Body of pancreas (tissue), 4 donors: ENCODE results near the gene LRRN3. TPM values are rescaled to one million over a fixed set of nuclear protein-coding genes. Genes with fewer than 3 reads are reported as not detected.
"Not testable (repeated sequence)": the region's sequence is repeated elsewhere in the genome, so short reads cannot be mapped to it uniquely, and the experiment has no call there.

Experiments used
- ATAC-seq: fragments of 150-250 bp; one replicate; pipeline ENCODE4 v1.9.1; 2016
- DNase-seq, 4 donors: peaks; one replicate each; pipeline ENCODE4 v3.0.0-alpha.2; 2019
- H3K27ac ChIP-seq, 4 donors: fragments of 200-600 bp; sonication (generic); 1 replicate in 3 of 4; 2 replicates in 1 of 4; pipeline versions ENCODE4 v1.5.1 to v1.6.1; 2016 to 2019; ENCODE audit warnings: mild to moderate bottlenecking in 1 of 4, mixed read lengths in 1 of 4, moderate library complexity in 1 of 4
- H3K27me3 ChIP-seq, 2 donors: fragments of 200-600 bp; sonication (generic); one replicate each; pipeline ENCODE4 v1.6.0; 2016; ENCODE audit warnings: mild to moderate bottlenecking in 1 of 2
- H3K36me3 ChIP-seq, 2 donors: fragments of 200-600 bp; sonication (generic); replicated peaks in 1 of 2; 2 replicates each; pipeline ENCODE4 v1.5.1; 2016; ENCODE audit warnings: low read depth in 2 of 2; ENCODE audit not compliant: insufficient read depth in 1 of 2
- H3K4me1 ChIP-seq: fragments of 200-600 bp; sonication (generic); one replicate; pipeline ENCODE4 v1.6.0; 2016
- H3K4me3 ChIP-seq, 2 donors: fragments of 200-600 bp; sonication (generic); 1 replicate in 1 of 2; 2 replicates in 1 of 2; pipeline ENCODE4 v1.5.1; 2016 to 2019
- H3K9me3 ChIP-seq, 3 donors: fragments of 200-600 bp; sonication (generic); 1 replicate in 2 of 3; 2 replicates in 1 of 3; pipeline ENCODE4 v1.5.1; 2016
- POLR2A ChIP-seq, 3 donors: fragments of 450-650 bp; IDR thresholded peaks; one replicate each; pipeline ENCODE4 v1.6.1; 2016; ENCODE audit warnings: antibody characterized with exemption in 3 of 3, mild to moderate bottlenecking in 2 of 3
- WGBS, 2 donors: methylation state at CpG; one replicate each; pipeline ENCODE4 v1.1.5; 2017; 5-methylcytosine and 5-hydroxymethylcytosine counted together
- intact Hi-C: fragments of 100-400 bp; cut with DNase I; formaldehyde crosslinking; loops from one replicate; pipeline ENCODE4 v1.15.1; 2023
- total RNA-seq, 2 donors: library from RNA; depleted of rRNA; stranded (reverse); fragments of >200 nt; gene quantifications; one replicate each; pipeline ENCODE4 v1.1.0, GENCODE V29; 2016
- TF ChIP-seq, protein P1 (sequence below), 7 experiments: fragments of 450-650 bp in 4 of 7; fragments of 200-600 bp in 3 of 7; sonication (generic) in 3 of 7; IDR thresholded peaks; one replicate each; pipeline ENCODE4 v1.5.1; 2016 to 2019; ENCODE audit warnings: antibody characterized with exemption in 7 of 7

The LRRN3 gene
- total RNA-seq, 2 donors from 2014 or later: 0.26 to 2.6 TPM

DNA sequence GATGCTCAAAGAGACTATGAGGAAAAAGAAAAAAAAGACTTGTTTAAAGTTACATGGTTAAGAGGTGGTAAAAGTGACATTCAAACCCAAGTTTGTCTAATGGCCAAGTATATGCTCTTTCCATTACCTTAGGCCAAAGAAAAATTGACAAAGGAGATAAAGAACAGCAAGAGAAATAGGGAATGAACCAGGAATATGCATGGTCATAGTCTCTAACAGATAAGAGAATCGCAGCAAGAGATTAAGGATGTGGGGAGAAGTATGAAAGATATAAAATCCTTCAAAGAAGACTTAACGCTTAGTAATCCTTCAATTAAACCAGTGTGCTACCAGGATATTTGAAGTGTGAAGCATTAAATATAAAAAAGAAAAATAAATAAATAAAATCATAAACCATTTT, 23.2 kb upstream of the LRRN3 start:
- no peaks in the 10 kb centered on the region for H3K27me3 ChIP-seq
- peaks cover 0 to 5% (median 0%) of the 10 kb centered on the region in 3 donors for H3K9me3 ChIP-seq
- H3K27ac ChIP-seq: no peak overlapping the region
- no peak for DNase-seq
- TF ChIP-seq, protein P1, sequence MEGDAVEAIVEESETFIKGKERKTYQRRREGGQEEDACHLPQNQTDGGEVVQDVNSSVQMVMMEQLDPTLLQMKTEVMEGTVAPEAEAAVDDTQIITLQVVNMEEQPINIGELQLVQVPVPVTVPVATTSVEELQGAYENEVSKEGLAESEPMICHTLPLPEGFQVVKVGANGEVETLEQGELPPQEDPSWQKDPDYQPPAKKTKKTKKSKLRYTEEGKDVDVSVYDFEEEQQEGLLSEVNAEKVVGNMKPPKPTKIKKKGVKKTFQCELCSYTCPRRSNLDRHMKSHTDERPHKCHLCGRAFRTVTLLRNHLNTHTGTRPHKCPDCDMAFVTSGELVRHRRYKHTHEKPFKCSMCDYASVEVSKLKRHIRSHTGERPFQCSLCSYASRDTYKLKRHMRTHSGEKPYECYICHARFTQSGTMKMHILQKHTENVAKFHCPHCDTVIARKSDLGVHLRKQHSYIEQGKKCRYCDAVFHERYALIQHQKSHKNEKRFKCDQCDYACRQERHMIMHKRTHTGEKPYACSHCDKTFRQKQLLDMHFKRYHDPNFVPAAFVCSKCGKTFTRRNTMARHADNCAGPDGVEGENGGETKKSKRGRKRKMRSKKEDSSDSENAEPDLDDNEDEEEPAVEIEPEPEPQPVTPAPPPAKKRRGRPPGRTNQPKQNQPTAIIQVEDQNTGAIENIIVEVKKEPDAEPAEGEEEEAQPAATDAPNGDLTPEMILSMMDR (IDR thresholded peaks at IDR 0.05): no peak
- no peak for TF ChIP-seq POLR2A (IDR thresholded peaks at IDR 0.05)
- intact Hi-C loops: no loop called here
- no peaks in the 10 kb centered on the region for H3K36me3 ChIP-seq
- ATAC-seq: no peak
- WGBS, 2 donors: 65 to 75% methylated on average over 2 of the region's 2 CpGs
- H3K4me3 ChIP-seq: no peak overlapping the region
- no peaks in the 10 kb centered on the region for H3K4me1 ChIP-seq

DNA sequence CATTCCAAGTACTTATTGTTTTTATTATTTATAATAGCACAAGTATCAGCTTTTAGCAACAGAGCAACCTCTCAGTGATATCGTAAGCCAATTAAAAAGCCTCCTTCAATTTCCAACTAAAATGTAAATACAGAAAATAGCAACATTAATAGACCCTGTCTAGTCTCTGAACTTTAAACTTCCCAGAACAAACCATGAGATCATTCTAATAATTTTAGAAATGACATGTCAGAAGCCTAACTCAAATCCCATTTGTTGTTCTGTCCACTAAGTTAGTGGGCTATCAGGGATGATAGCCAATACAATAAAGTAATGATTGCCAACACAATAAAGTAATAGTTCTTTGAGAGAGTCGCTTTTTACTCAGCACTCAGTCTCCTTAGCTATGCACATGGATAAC, 22.3 kb upstream of the LRRN3 start:
- ATAC-seq: no peak
- Histone ChIP-seq H3K36me3 (no peaks in the 10 kb centered on the region), H3K9me3 (no peaks in the 10 kb centered on the region), H3K4me3 (no peak overlapping the region), H3K27ac (no peak overlapping the region), H3K27me3 (no peaks in the 10 kb centered on the region), H3K4me1 (no peaks in the 10 kb centered on the region)
- WGBS, 2 donors: 86 to 87% methylated on average over 2 of the region's 2 CpGs
- intact Hi-C loops: no loop called here
- TF ChIP-seq, protein P1 (IDR thresholded peaks at IDR 0.05): no peak
- TF ChIP-seq POLR2A (IDR thresholded peaks at IDR 0.05): no peak
- no peak for DNase-seq

DNA sequence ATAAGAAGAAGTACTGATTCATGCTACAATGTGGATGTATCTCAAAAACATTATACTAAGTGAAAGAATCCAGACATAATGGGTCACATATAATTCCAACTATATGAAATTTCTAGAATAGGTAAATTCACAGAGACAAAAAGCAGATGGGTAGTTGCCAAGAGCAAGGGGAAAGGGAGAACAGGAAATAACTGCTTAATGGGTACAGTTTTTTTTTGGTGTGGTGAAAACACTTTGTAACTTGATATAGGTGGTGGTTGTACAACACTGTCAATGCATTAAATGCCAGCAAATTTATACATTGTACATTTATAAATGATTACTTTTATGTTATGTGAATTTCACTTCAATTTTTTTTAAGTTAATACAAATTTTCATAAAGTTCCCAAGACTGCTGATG, 19.4 kb upstream of the LRRN3 start:
- H3K4me3 ChIP-seq: no peak overlapping the region
- intact Hi-C loops: no loop called here
- no peaks in the 10 kb centered on the region for H3K9me3 ChIP-seq
- no peaks in the 10 kb centered on the region for H3K36me3 ChIP-seq
- H3K27me3 ChIP-seq: no peaks in the 10 kb centered on the region
- no peak for TF ChIP-seq POLR2A (IDR thresholded peaks at IDR 0.05)
- TF ChIP-seq, protein P1 (IDR thresholded peaks at IDR 0.05): no peak
- no peak overlapping the region for H3K27ac ChIP-seq
- no peaks in the 10 kb centered on the region for H3K4me1 ChIP-seq
- DNase-seq (no peak), ATAC-seq (no peak)

DNA sequence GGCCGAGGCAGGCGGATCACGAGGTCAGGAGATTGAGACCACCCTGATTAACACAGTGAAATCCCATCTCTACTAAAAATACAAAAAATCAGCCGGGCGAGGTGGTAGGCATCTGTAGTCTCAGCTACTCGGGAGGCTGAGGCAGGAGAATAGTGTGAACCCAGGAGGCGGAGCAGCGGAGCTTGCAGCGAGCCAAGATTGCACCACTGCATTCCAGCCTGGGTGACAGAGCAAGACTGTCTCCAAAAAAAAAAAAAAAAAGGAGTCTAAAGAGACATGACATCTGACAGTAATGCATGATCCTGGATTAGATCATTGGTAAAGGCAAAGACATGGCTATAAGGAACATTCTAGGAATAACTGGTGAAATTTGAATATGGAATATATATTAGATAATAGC, 18.3 kb upstream of the LRRN3 start:
- H3K36me3 ChIP-seq, intact Hi-C loops, H3K4me3 ChIP-seq, H3K27me3 ChIP-seq, H3K4me1 ChIP-seq, H3K27ac ChIP-seq, DNase-seq, H3K9me3 ChIP-seq, ATAC-seq: not testable (repeated sequence)
- 92 to 93% methylated on average over 9 of the region's 9 CpGs for WGBS, 2 donors

DNA sequence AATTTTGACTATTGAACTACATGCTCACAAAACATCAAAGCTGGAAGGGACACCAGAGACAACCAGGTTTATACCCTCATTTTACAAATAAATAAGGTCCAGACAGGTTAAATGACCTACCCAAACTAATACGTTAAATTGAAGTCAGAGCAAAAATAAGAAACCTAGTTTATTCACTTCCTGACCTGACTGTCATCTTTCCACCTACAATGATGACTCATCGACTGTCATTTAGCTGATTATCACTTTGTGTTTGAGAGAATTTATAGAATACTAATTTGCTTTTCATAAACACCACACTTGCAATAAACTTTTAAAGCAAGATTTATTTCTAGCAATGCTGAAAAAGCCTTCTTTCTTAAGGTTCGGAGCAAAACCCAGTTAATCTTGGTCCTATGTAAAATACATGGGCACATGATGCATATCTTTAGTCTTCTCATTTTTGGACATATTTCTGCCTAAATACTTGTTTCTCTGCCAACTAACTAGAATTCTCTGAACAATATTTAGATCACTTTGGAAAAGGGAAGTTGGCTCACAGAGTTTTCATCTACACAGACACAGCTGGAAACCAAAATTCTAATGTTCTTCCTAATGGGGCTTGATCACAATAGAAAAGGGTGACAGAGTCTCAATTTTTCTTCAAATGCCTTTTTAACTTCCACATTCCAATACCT, 16.7 kb upstream of the LRRN3 start:
- ATAC-seq: no peak
- Histone ChIP-seq H3K9me3 (no peaks in the 10 kb centered on the region), H3K4me3 (no peak overlapping the region), H3K36me3 (no peaks in the 10 kb centered on the region), H3K27me3 (no peaks in the 10 kb centered on the region), H3K4me1 (no peaks in the 10 kb centered on the region), H3K27ac (no peak overlapping the region)
- TF ChIP-seq, protein P1 (IDR thresholded peaks at IDR 0.05): no peak
- TF ChIP-seq POLR2A (IDR thresholded peaks at IDR 0.05): no peak
- DNase-seq: no peak
- intact Hi-C loops: no loop called here
- WGBS, 2 donors: 78 to 87% methylated on average over 3 of the region's 3 CpGs
